GM12878 (cell line): Measurements from ENCODE around the gene PGAM2.

Experiments used
- EZH2 ChIP-seq: IDR thresholded peaks from 2 replicates; pipeline ENCODE4 v1.6.1; 2012; ENCODE audit warnings: low read depth, mild to moderate bottlenecking, control low read depth, inconsistent platforms, low read length, borderline replicate concordance; ENCODE audit not compliant: control insufficient read depth
- HDAC6 ChIP-seq: fragments of 200-600 bp; sonication (generic); IDR thresholded peaks from one replicate; pipeline ENCODE4 v1.8.0; 2017; ENCODE audit warnings: antibody characterized with exemption; ENCODE audit not compliant: unreplicated experiment
- KLF5 ChIP-seq: fragments of 450-650 bp; IDR thresholded peaks from 2 replicates; pipeline ENCODE4 v1.6.1; 2014; ENCODE audit warnings: mild to moderate bottlenecking; ENCODE audit not compliant: partially characterized antibody
- TF ChIP-seq, protein P1 (sequence below): fragments of 450-650 bp; conservative IDR thresholded peaks from 2 replicates; pipeline ENCODE4 v1.6.1; 2017; ENCODE audit warnings: mild to moderate bottlenecking, moderate library complexity
- TF ChIP-seq, protein P2 (sequence below): IDR thresholded peaks from 2 replicates; pipeline ENCODE4 v1.6.1; 2012; ENCODE audit warnings: low read length, inconsistent platforms
- TF ChIP-seq, protein P3 (sequence below), 3 experiments: IDR thresholded peaks in 2 of 3; conservative IDR thresholded peaks in 1 of 3; 2 replicates each; pipeline ENCODE4 v1.5.1; 2011; ENCODE audit warnings: low read depth in 3 of 3, low read length in 3 of 3, mild to moderate bottlenecking in 3 of 3, control low read depth in 2 of 3, moderate library complexity in 2 of 3, inconsistent platforms in 1 of 3, mixed read lengths in 1 of 3; ENCODE audit not compliant: control insufficient read depth in 2 of 3, insufficient read depth in 1 of 3; ENCODE audit errors: extremely low read depth in 1 of 3

DNA sequence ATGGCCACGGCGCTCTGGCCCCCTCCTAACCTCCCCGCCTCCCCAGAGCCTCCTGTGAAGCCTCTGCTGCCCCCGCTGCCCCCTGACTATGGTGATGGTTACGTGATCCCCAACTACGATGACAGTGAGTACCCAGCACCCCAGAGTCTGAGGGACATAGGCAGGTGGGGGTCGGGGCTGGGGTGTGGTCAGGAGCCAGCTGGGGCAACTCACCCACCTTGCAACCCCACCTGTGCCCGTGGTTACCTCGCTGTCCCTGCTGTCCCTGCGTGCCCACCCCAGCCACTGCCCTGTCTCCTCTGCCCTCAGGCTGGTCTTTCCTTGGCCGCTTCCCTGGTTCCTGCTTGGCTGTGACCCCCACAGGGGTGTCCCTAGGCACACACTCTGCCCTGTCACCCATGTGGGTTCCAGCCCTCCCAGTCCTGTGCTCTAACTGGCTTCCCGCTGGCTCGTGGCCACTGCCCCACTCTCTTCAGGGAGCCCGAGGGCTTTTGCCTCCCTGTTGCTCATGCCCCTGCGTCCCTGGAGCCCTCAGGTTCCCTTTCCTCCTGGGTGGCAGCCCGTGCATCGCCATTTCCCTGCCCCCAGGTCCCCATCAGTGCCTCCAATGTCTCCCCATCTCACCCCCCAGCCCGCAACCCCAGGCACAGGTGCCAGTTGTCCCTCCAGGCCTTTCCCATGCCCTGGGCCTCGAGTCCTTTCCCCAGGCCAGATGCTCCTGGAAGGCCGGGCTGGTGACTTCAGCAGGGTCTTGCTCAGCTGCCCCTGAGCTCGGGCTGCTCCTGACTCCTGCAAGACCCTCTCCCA lies 42.8 kb upstream of the PGAM2 start:
- TF ChIP-seq, protein P1, sequence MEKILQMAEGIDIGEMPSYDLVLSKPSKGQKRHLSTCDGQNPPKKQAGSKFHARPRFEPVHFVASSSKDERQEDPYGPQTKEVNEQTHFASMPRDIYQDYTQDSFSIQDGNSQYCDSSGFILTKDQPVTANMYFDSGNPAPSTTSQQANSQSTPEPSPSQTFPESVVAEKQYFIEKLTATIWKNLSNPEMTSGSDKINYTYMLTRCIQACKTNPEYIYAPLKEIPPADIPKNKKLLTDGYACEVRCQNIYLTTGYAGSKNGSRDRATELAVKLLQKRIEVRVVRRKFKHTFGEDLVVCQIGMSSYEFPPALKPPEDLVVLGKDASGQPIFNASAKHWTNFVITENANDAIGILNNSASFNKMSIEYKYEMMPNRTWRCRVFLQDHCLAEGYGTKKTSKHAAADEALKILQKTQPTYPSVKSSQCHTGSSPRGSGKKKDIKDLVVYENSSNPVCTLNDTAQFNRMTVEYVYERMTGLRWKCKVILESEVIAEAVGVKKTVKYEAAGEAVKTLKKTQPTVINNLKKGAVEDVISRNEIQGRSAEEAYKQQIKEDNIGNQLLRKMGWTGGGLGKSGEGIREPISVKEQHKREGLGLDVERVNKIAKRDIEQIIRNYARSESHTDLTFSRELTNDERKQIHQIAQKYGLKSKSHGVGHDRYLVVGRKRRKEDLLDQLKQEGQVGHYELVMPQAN, result no peak
- TF ChIP-seq, protein P2, sequence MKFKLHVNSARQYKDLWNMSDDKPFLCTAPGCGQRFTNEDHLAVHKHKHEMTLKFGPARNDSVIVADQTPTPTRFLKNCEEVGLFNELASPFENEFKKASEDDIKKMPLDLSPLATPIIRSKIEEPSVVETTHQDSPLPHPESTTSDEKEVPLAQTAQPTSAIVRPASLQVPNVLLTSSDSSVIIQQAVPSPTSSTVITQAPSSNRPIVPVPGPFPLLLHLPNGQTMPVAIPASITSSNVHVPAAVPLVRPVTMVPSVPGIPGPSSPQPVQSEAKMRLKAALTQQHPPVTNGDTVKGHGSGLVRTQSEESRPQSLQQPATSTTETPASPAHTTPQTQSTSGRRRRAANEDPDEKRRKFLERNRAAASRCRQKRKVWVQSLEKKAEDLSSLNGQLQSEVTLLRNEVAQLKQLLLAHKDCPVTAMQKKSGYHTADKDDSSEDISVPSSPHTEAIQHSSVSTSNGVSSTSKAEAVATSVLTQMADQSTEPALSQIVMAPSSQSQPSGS, result no peak
- TF ChIP-seq HDAC6 (no peak), KLF5 (no peak), EZH2 (no peak)
- TF ChIP-seq, protein P3, sequence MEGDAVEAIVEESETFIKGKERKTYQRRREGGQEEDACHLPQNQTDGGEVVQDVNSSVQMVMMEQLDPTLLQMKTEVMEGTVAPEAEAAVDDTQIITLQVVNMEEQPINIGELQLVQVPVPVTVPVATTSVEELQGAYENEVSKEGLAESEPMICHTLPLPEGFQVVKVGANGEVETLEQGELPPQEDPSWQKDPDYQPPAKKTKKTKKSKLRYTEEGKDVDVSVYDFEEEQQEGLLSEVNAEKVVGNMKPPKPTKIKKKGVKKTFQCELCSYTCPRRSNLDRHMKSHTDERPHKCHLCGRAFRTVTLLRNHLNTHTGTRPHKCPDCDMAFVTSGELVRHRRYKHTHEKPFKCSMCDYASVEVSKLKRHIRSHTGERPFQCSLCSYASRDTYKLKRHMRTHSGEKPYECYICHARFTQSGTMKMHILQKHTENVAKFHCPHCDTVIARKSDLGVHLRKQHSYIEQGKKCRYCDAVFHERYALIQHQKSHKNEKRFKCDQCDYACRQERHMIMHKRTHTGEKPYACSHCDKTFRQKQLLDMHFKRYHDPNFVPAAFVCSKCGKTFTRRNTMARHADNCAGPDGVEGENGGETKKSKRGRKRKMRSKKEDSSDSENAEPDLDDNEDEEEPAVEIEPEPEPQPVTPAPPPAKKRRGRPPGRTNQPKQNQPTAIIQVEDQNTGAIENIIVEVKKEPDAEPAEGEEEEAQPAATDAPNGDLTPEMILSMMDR (IDR thresholded peaks at IDR 0.05 in 2 of 3, conservative IDR thresholded peaks at IDR 0.05 in 1 of 3; ENCODE audit: control insufficient read depth in 2 of 3, extremely low read depth in 1 of 3, insufficient read depth in 1 of 3, low read depth in 3 of 3, low read length in 3 of 3), result no peak
